ENCODE data around the gene PLEKHA7.
A peak's percentile ranks its signal among the peaks of the same experiment; 100 is the strongest.

Gene PLEKHA7

GRCh38 chr11:16785520-16786128 is 228.6 kb downstream of the PLEKHA7 start:
- FAIRE-seq: peak; percentile 86

GRCh38 chr11:16784666-16785065 is 229.5 kb downstream of the PLEKHA7 start:
- FAIRE-seq: no peak

GRCh38 chr11:16784097-16784496 is 230.1 kb downstream of the PLEKHA7 start:
- FAIRE-seq: no peak

- FAIRE-seq: no peak
Observed at GRCh38 chr11:16783321-16783801, 230.9 kb downstream of the PLEKHA7 start.

GRCh38 chr11:16781936-16782919 is 232.0 kb downstream of the PLEKHA7 start:
- FAIRE-seq: no peak

GRCh38 chr11:16780698-16781550 is 233.3 kb downstream of the PLEKHA7 start:
- FAIRE-seq: no peak

- no peak for FAIRE-seq
Observed at GRCh38 chr11:16780146-16780545, 234.1 kb downstream of the PLEKHA7 start.

- FAIRE-seq: no peak
Observed at GRCh38 chr11:16779436-16779835, 234.8 kb downstream of the PLEKHA7 start.

GRCh38 chr11:16778876-16779275 is 235.3 kb downstream of the PLEKHA7 start:
- FAIRE-seq: no peak

GRCh38 chr11:16778286-16778685 is 235.9 kb downstream of the PLEKHA7 start:
- FAIRE-seq: no peak

- FAIRE-seq: no peak
Observed at GRCh38 chr11:16777613-16777975, 236.6 kb downstream of the PLEKHA7 start.

- no peak for FAIRE-seq
Observed at GRCh38 chr11:16776711-16777612, 237.3 kb downstream of the PLEKHA7 start.

- FAIRE-seq: no peak
Observed at GRCh38 chr11:16775614-16776283, 238.5 kb downstream of the PLEKHA7 start.

- no peak for FAIRE-seq
Observed at GRCh38 chr11:16774936-16775613, 239.1 kb downstream of the PLEKHA7 start.

GRCh38 chr11:16773981-16774935 is 240.0 kb downstream of the PLEKHA7 start:
- FAIRE-seq: no peak

GRCh38 chr11:16772141-16772512 is 242.1 kb downstream of the PLEKHA7 start:
- FAIRE-seq: no peak

GRCh38 chr11:16771350-16772140 is 242.7 kb downstream of the PLEKHA7 start:
- no peak for FAIRE-seq

GRCh38 chr11:16770016-16770415 is 244.2 kb downstream of the PLEKHA7 start:
- no peak for FAIRE-seq

- no peak for FAIRE-seq
Observed at GRCh38 chr11:16769386-16769785, 244.8 kb downstream of the PLEKHA7 start.
